HepG2 (cell line): ENCODE results near the gene SS18L1. TPM values are rescaled to one million over a fixed set of nuclear protein-coding genes. Genes with fewer than 3 reads are reported as not detected.

Source experiments
- FOXO1 ChIP-seq: sonication (generic); formaldehyde crosslinking; IDR thresholded peaks from 2 replicates; pipeline ENCODE4 v1.4.0; 2020; ENCODE audit warnings: missing genetic modification reagents
- JUND ChIP-seq: sonication (generic); formaldehyde crosslinking; IDR thresholded peaks from 2 replicates; pipeline ENCODE4 v1.8.0; 2022; ENCODE audit warnings: mild to moderate bottlenecking, missing genetic modification reagents
- NR2C2 ChIP-seq: sonication (generic); formaldehyde crosslinking; IDR thresholded peaks from 2 replicates; pipeline ENCODE4 v1.4.0; 2020; ENCODE audit warnings: missing genetic modification reagents, mild to moderate bottlenecking, moderate library complexity, borderline replicate concordance
- SMC3 ChIP-seq: IDR thresholded peaks from 2 replicates; pipeline ENCODE4 v1.6.1; 2011; ENCODE audit warnings: low read length, improper control_type of control experiment
- SNRNP70 ChIP-seq: fragments of 200-400 bp; formaldehyde crosslinking; IDR thresholded peaks from 2 replicates; pipeline ENCODE4 v1.6.1; 2017; ENCODE audit warnings: mild to moderate bottlenecking, low read depth, low read length, moderate library complexity
- TBL1XR1 ChIP-seq: fragments of 150-350 bp; IDR thresholded peaks from 2 replicates; pipeline ENCODE4 v1.6.1; 2014; ENCODE audit warnings: borderline replicate concordance, low read length; ENCODE audit not compliant: partially characterized antibody
- TBP ChIP-seq: sonication (generic); formaldehyde crosslinking; IDR thresholded peaks from 2 replicates; pipeline ENCODE4 v1.5.0; 2020; ENCODE audit warnings: missing genetic modification reagents
- THAP8 ChIP-seq: sonication (generic); formaldehyde crosslinking; IDR thresholded peaks from 2 replicates; pipeline ENCODE4 v1.5.1; 2020; ENCODE audit warnings: missing genetic modification reagents, mild to moderate bottlenecking, borderline replicate concordance
- TRAFD1 ChIP-seq: sonication (generic); formaldehyde crosslinking; IDR thresholded peaks from 2 replicates; pipeline ENCODE4 v1.5.1; 2020; ENCODE audit warnings: missing genetic modification reagents, mild to moderate bottlenecking, borderline replicate concordance
- ZBTB10 ChIP-seq: sonication (generic); formaldehyde crosslinking; IDR thresholded peaks from 2 replicates; pipeline ENCODE4 v1.4.0; 2020; ENCODE audit warnings: missing genetic modification reagents, borderline replicate concordance
- ZBTB49 ChIP-seq: sonication (generic); formaldehyde crosslinking; IDR thresholded peaks from 2 replicates; pipeline ENCODE4 v1.4.0; 2020; ENCODE audit warnings: missing genetic modification reagents, borderline replicate concordance
- ZFP37 ChIP-seq: sonication (generic); formaldehyde crosslinking; IDR thresholded peaks from 2 replicates; pipeline ENCODE4 v1.4.0; 2020; ENCODE audit warnings: missing genetic modification reagents, borderline replicate concordance
- ZNF207 ChIP-seq: fragments of 450-650 bp; IDR thresholded peaks from 2 replicates; pipeline ENCODE4 v1.6.1; 2016; ENCODE audit warnings: antibody characterized with exemption, borderline replicate concordance
- ZNF512B ChIP-seq: sonication (generic); formaldehyde crosslinking; IDR thresholded peaks from 2 replicates; pipeline ENCODE4 v1.5.1; 2020; ENCODE audit warnings: missing genetic modification reagents, mild to moderate bottlenecking, borderline replicate concordance
- ZNF543 ChIP-seq: sonication (generic); formaldehyde crosslinking; IDR thresholded peaks from 2 replicates; pipeline ENCODE4 v1.4.0; 2020; ENCODE audit warnings: mild to moderate bottlenecking, missing genetic modification reagents
- ZNF713 ChIP-seq: sonication (generic); formaldehyde crosslinking; IDR thresholded peaks from 2 replicates; pipeline ENCODE4 v1.4.0; 2020; ENCODE audit warnings: mild to moderate bottlenecking, missing genetic modification reagents
- polyA plus RNA-seq, 8 experiments: library from polyadenylated mRNA; depleted of rRNA in 3 of 8; stranded (reverse) in 7 of 8; unstranded in 1 of 8; fragments of >200 nt; fragmentation: Illumina TruSeq in 4 of 8; extraction: Trizol in 4 of 8; gene quantifications; 2 replicates each; pipeline versions ENCODE4 v1.2.1 to v1.2.3, GENCODE V29; 2011 to 2016; ENCODE audit warnings: low read depth in 4 of 8, missing spikeins in 1 of 8, mixed read lengths in 1 of 8; ENCODE audit not compliant: insufficient read depth in 1 of 8
- total RNA-seq, 5 experiments: library from RNA; depleted of rRNA; stranded (reverse); fragments of >200 nt; fragmentation: Illumina TruSeq; extraction: Trizol; gene quantifications; 2 replicates each; pipeline ENCODE4 v1.2.3, GENCODE V29; 2016; ENCODE audit warnings: low read depth in 1 of 5

SS18L1 gene
- total and polyA plus RNA-seq, 2 of the 13 experiments (the other 11 are each of a cell fraction or from before 2014, with no cell fraction given): 17.8 to 27.6 TPM

GRCh38 chr20:62121776-62122653 is 21.6 kb upstream of the SS18L1 start, which contains the start of gene LSM14B (continued):
- TF ChIP-seq ZNF207 (no peak), SMC3 (no peak), TBL1XR1 (peak; percentile 24), ZNF713 (CRISPR knock-in tag) (no peak), FOXO1 (CRISPR knock-in tag) (no peak; the same call in 1 of the 2 replicates), ZBTB10 (peak; percentile 68), NR2C2 (peak; percentile 7; the same call in 1 of the 2 replicates), TRAFD1 (no peak), ZNF543 (CRISPR knock-in tag) (0 out of 2 replicates have a peak, but pooled peaks have one; percentile 57), ZNF512B (CRISPR knock-in tag) (no peak), THAP8 (CRISPR knock-in tag) (no peak), TBP (no peak), ZFP37 (CRISPR knock-in tag) (no peak), JUND (CRISPR knock-in tag) (no peak), SNRNP70 (no peak), ZBTB49 (CRISPR knock-in tag) (no peak)
